T47D (cell line): ENCODE measurements around the gene RASL10B.
A peak's percentile ranks its signal among the peaks of the same experiment; 100 is the strongest.

Source experiments
- DNase-seq, 2 experiments: peaks; one replicate each; pipeline versions ENCODE4 v3.0.0 to v3.0.0-alpha.2; 2011 to 2012; ENCODE audit warnings: low read depth in 1 of 2, low spot score in 1 of 2
- JUND ChIP-seq: IDR thresholded peaks from 2 replicates; pipeline ENCODE4 v1.6.1; 2012; ENCODE audit warnings: low read depth
- in situ Hi-C: cut with HindIII; loops from 2 replicates; pipeline ENCODE4 v1.10.0; 2016; ENCODE audit warnings: low sequenced_read_pairs, low pct_unique_long_range_greater_than_20kb

RASL10B gene

GRCh38 chr17:35708149-35708548 is 23.3 kb upstream of the RASL10B start:
- no peak for TF ChIP-seq JUND
- no peak for DNase-seq
- in situ Hi-C loops: no loop called here

GRCh38 chr17:35708951-35709350 is 22.5 kb upstream of the RASL10B start:
- no peak for DNase-seq
- in situ Hi-C loops: no loop called here
- no peak for TF ChIP-seq JUND

DNA sequence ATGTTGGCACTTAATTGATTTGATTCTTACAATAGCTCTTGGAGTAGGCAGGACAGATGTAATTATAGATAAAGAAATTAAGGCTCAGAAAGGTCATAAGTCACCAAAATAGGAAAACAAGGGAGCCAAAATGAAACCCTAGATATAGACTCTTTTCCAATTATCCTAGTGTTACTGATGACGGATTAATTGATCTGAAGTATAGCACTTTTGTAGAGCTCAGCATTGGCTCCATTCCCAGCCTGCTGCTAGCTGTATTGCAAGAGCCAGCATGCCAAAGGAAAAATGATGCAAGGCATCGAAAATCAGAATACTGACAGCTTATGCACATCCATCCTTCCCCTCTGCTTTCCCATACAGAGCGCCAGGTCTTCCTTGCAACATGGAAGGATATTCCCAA is 21.6 kb upstream of the RASL10B start:
- DNase-seq: no peak
- in situ Hi-C loops: no loop called here
- TF ChIP-seq JUND: no peak

DNA sequence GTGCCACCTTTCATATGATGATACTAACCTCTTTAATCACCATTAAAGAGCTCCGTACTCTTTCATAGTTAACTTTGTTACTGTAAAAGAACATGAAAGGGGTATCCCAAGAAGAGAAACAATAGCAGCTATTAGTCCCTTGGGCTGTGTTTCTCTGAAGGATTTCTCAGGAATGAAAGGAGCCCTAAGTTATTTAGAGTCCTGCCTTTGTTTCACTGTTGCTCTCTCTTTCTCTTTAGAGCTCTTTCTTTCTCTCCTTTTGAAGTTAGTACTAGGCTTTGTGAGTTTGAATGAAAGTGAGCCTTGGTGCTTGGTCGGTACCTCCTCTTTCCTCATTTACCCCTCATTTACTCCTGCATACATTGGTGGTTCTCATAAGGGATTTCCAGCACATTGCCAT is 20.5 kb upstream of the RASL10B start:
- in situ Hi-C loops: no loop called here
- no peak for DNase-seq
- TF ChIP-seq JUND: no peak

- in situ Hi-C loops: no loop called here
- no peak for TF ChIP-seq JUND
- DNase-seq: no peak
These were observed 18.2 kb upstream of the RASL10B start for GRCh38 chr17:35713069-35713728.

DNA sequence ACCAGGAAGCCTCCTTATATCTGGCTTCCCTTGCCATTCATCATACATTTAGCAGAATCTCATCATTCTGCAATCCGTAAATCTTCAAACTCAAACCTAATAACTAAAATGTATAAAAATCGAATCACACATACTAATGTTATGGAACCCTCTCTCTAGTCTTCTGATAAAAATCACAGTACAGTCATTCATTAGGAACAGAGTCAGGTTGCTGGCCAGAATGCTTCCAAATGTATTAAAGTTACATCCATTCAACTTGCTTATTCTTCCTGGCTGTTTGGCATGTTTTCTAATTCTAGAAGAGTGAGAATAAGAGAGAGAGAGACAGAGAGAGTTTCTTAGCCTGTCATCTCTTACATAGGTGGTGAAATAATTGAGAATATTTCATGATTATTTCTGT is 16.5 kb upstream of the RASL10B start:
- in situ Hi-C loops: no loop called here
- no peak for DNase-seq
- TF ChIP-seq JUND: no peak

- TF ChIP-seq JUND: no peak
- no peak for DNase-seq
- in situ Hi-C loops: no loop called here
These were observed 16.0 kb upstream of the RASL10B start for GRCh38 chr17:35715416-35715815.

DNA sequence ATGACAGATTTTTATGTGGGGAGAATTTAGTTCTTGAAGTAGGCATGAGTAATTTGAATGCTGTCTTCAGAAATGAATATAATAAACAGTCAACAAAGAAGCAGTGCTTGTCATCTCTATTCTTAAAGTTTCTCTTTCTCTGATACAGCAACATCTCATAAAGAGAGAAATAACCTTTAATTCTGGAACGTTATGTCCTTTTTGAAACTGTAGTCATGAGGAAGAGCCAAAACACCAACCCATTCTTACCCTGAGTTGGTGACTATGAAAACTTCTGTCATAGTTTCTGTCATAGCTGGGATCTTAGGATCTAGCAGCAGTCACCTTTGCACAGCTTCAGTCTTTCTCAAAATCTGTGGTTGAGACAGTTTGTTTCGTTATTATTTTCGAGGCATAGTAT is 15.3 kb upstream of the RASL10B start:
- in situ Hi-C loops: no loop called here
- no peak for DNase-seq
- no peak for TF ChIP-seq JUND

- peak in 1 of 2 experiments; percentile 89 for DNase-seq
- TF ChIP-seq JUND: peak; percentile 9; the same call in 1 of the 2 replicates
- in situ Hi-C loops: no loop called here
These were observed 14.5 kb upstream of the RASL10B start for GRCh38 chr17:35716897-35717465.

DNA sequence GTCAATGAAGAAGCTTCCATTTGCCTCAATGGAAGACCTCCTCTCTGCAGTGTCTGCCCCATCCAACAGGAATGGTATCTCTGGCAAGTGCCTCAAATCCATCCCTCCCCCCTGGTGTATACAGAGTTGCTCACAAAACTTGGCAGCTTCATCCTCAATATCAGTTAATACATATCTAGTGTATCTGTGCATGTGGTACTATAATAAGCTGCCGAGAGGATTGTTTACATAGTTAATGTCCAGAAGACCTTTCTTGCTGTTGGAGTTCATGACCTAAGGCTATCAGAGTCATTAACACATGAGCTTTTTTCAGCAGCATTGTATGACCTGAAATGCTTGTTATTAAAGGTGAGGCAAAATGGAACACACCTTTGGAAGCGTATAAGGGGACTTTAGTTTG is 14.0 kb upstream of the RASL10B start:
- in situ Hi-C loops: no loop called here
- no peak for TF ChIP-seq JUND

GRCh38 chr17:35723735-35724134 is 7.7 kb upstream of the RASL10B start:
- DNase-seq: no peak
- TF ChIP-seq JUND: no peak
- in situ Hi-C loops: no loop called here

More for the DNA sequence above, 14.0 kb upstream of the RASL10B start:
- DNase-seq: no peak

- DNase-seq: no peak
- no peak for TF ChIP-seq JUND
- in situ Hi-C loops: loop anchor here (25.0 kb wide), 1 partner anchor 113 kb away; no protein-coding TSS in a partner anchor
These were observed 6.4 kb upstream of the RASL10B start for GRCh38 chr17:35725058-35725457.

DNA sequence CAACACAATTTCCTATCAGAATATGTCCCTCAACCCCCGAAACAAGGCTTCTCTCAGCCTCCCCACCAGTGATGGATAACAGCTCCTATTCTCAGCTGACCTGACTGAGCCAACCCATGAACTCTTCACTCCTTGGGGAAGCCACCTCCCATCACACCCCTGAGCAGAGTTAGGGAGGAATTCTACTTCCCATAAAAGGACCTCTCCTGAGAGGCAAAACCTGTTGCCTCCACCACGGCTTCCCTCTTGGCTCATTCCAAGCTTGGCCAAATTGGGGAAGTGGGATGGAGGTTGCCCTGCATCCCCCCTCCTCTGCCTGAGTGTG is 5.7 kb upstream of the RASL10B start:
- DNase-seq: no peak
- in situ Hi-C loops: loop anchor here (25.0 kb wide), 1 partner anchor 113 kb away; no protein-coding TSS in a partner anchor
- TF ChIP-seq JUND: no peak
